Stromal cell of bone marrow (primary cell): ENCODE measurements around the gene PKHD1.

ENCODE experiments used
- DNase-seq: peaks from one replicate; pipeline ENCODE4 v3.0.0-alpha.2; 2012; ENCODE audit warnings: low read depth

Gene PKHD1

DNA sequence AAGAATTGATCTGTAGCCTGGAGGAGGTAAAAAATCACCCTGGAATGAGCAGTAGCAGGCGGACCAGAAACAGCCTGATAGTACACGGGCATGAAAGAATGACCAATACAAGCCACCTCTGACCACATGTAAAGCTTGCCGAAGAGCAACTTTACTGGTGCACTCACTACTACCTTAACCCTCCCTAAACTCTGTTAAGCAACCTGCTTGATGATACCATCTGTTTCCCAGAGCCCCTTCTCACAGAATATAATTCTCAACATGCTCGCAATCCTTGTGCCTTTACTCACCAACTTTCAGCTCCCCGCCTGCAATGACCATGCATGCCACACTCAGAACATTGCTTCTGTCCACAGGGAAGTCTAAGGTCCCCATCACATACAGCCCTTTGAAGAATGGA, 296.5 kb downstream of the PKHD1 start:
- no peak for DNase-seq

DNA sequence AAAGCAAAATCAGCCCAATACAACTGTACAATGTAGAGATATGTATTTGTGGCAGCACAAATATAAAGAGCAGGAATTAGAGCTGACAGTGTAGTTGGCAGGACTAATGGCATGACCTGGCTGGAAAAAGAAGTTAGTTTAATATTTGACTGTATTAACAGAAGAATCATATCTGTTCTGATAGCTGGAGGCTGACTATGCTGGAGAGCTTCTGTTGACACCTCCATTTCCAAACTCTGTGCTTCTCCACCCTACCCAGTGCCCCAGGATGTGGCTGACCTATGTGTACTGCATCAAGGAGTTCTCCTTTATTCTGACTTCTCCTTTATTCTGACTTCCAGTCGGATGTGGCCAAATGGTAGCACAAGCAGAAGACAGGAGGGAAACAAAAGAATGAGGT, 299.3 kb downstream of the PKHD1 start:
- DNase-seq = no peak

DNA sequence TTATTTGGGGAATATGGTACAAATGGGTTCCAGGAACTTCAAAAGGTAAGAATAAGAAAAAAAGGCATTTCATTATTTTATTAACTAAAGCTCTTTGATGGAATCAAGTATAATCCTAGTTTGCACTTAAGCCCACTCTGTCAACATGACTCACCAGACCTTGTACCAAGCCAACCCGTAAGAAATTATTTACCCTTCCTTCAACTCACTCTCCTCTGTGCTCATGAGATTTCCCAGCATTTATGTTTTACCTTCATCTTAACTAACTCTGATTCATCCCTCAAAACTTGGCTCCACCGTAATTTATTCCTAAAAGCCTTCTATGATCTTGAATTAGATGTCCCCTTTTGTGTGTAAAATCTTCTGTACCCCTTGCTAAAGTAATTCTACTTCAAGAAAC, 308.7 kb downstream of the PKHD1 start:
- DNase-seq = no peak

DNA sequence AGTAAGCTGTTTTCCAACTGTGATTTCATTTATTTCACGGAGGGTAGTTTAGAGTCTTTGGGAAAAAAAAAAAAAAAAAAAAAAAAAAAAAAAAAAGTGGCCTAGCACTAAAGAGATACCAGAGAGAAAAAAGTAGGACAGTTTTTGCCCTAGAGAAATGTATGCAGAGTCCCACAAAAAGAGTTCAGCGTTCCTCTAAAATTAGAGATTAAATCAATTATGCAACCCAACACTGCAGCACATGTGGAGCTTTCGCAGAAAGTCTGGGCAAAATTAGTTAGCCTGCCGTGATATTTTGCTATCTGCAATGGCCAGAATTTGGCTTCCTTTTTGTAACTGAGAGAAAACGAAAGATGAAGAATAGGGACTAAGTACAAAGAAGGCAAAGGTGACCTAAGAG, 309.8 kb downstream of the PKHD1 start:
- no peak for DNase-seq

DNA sequence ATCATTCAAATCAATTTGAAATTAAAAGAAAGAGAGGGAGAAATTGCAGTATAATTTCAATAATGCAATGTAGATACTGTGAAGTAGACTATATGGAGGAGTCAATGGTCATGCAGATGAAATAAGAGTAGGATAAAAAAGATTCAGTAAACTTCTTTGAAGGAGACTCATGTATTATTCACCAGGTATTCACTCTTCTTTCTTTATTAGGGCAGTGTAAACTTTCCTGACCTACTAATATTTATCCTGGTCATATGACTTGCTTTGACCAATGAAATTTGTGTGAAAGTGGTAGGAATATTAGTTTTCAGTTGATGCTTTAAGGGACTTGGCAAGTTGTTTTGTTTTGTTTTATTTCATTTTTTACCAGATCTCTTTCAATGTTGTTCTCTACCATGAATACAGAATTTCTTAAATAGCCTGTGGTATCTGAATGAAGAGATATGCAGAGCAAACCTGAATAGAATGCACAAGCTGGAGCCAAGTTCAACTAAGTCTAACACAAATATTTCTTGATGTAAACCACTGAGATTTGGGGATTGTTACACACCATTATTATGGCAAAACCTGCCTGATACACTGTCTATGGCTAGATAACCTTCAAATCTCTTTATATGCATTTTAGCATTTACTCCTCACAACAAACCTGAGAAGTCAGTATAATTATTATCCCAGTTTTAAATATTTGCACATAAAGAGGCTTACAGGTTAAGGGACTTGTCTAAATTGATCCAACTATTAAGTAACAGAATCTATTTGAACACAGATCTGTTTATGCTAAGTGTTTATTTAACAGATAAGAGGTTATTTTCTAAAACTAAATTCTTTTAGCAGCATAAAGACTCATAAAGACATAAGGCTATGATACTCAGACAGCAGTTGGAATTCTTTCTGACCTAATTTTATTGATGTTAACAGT, 311.2 kb downstream of the PKHD1 start:
- no peak for DNase-seq

DNA sequence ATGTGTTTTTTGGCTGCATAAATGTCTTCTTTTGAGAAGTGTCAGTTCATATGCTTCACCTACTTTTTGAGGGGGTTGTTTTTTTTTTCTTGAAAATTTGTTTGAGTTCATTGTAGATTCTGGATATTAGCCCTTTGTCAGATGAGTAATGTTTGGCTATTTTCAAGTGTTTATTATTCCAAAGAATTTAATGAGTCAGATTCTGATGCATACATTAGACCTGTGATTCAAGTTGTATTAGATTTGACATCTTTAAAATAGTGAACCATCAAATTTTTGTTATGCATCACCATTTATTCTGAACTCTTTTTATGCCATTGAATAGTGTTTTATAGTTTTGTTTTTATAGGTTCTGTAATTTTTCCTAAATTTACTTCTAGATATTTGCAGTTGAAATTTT, 319.3 kb downstream of the PKHD1 start:
- no peak for DNase-seq

DNA sequence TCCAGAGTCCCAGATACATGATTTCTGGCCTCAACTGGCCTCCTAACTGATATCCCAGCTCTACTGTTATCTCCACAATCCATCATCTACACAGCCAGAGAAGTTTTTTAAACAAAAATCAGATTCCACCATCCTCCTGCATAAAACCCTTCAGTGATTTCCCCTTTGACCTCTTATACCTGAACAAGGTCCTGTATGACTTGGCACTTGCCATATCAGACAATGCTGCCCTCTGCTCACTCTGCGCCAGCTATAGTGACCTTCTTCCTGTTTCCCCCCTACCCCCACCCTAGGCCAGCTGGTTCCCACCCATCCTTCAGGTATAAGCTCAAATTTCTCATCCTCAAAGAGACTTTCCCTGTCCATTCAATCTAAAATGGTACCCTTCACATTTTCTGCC, 322.2 kb downstream of the PKHD1 start:
- no peak for DNase-seq

DNA sequence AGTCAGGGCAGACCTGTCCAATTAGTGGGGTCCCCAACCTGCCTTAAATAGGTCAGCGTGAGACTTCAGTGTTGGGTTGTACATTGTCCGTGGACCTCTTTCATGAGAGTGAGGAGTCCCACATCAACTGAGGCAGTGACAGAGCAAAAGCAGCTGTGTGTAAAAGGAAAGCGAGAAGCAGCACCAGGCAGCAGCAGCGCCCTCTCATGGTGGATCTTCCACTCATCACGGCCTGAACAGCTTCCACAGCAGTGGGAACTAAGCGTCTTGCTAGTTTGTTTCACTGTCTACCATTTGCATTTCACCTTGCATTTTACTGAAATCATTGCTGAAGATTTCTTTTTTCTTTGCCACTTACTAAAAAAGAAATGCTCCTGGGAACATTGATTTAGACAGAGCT, 333.8 kb downstream of the PKHD1 start:
- DNase-seq = no peak

DNA sequence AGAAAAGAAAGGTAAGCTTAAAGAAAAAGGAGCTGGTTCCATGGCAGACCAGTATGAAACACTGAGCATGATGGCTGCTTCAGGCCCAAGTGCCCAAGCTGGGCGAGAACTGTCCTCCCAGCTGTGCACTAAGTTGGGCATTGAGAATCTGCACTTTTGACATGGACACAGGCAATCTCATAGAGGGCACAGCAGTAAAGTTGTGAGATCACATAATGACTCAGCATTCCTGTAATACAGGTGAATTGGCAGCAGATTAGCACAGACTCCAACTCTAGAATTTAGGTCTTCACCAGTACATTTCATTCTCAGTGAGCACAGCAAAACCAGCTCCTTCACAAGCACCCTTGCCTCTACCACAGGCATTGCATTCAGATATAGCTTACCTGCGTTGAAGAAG, 343.4 kb downstream of the PKHD1 start:
- DNase-seq = no peak

DNA sequence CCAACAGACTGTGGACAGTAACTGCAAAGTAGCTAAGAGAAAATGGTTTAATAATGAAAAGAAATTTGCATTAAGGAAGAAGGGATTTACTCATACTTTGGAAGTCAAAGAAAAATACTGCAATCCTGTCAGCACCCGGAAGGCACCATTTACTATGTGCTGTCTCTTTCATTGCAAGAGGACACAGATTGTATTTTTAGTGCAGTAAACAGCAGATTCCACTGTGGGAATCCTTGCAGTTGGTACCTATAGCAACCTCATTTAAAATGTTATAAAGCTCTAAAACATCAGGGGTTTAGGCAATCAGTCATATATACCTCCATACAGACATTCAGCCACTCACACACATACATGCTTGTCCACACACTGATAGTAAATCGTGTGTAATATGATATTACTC, 346.8 kb downstream of the PKHD1 start:
- no peak for DNase-seq

DNA sequence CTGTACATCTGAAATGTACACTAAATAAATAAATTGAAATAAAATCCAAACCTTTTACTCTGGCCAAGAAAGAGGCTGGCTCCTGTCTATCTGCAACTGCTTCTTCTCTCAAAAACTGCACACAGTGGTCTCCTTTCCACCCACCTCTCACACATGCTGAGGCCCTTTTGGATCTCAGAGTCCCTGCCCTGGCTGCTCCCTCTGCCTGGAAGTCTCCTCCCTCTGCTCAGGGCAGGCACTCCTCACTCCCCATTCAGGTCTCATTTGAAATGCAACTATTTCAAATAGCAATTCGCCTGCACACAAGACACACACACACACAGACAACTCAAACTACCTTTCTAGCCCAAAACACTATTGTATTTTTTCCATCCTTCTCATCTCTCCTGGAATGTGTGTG, 348.8 kb downstream of the PKHD1 start:
- no peak for DNase-seq

DNA sequence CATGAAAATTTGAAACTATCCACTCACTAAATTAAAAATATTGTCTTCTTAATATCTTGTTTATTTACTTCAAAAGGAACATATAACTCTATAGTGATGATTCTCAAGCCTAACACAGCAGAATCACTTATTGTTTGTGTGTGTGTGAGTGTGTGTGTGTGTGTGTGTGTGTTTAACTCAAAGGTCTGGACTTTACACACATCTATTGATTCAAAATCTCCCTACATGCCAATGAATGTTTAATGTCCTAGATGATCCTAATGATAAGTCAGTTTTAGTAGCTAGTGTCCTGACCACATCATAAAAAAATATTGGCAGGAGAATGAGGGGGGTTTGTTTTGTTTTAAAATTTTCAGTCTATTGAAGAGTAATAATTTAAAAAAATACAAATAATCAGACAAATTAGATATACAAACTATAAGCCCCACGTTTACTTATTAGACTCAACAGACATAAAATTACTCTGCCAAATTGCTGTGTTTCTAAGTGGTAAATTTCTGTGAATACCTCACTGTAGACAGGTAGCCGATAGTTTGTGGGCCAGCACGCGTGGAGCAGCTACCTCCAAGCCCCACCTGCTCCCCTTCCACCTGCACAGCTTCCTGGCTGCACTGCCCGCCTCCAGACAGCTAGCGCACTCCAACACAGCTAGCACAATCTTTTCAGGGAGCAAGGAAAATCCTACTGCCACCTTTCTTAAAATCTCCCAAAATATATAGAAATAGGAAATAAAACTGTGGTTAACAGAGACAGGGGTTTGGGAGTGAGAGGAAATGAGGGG, 349.6 kb downstream of the PKHD1 start:
- DNase-seq = no peak

DNA sequence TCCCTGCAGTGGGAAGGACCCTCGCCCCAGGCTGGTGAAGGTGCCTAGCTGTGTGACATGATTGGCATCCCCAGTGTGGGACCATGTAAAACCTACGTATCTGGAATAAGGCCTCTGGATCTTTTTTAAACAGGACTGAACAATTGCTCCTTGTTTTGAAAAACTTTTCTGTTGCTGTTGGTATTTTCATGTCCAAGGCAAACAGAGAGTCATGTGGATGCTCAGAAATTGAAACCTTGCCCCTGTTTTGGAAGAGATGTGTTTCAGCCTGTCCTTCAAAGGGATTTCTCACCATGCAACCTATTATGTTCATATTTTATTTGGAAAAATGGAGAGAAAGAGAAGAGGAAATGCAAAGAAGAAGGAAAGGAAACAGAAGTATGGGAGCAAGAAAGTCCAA, 362.3 kb downstream of the PKHD1 start:
- no peak for DNase-seq

DNA sequence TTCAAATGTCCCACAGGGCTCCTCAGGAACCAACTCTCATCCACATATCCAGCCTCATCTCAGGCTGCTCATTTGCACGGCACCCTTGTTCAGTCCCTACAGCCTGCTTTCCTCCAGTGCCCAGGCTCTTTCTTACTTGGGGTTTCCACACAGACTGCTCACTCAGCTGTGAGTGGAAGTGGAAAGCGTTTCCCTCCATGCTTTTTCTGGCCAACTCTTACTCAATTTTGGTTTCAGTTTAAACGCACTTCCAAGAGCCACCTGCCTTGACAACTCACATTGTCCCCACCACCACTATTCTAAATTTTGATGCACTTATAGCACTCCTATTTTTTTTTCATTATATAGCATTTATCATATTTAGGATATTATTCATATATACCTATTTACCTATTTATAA, 367.1 kb downstream of the PKHD1 start:
- no peak for DNase-seq

DNA sequence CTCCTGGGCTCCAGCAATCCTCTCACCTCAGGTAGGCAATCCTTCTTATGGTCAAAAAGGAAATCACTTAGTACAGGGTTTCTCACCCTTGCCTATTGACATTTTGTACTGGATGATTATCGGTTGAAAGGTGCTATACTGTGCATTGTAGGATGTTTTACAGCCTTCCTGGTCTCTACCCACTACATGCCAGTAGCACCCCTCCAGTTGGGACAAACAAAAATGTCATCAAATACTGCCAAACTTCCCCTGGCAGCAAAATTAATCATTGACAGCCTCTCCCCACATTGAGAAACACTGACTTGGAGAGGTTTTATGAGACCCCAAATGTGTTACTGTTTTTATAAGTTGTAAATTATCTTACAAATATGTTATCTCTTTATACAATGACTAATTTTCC, 368.1 kb downstream of the PKHD1 start:
- no peak for DNase-seq

DNA sequence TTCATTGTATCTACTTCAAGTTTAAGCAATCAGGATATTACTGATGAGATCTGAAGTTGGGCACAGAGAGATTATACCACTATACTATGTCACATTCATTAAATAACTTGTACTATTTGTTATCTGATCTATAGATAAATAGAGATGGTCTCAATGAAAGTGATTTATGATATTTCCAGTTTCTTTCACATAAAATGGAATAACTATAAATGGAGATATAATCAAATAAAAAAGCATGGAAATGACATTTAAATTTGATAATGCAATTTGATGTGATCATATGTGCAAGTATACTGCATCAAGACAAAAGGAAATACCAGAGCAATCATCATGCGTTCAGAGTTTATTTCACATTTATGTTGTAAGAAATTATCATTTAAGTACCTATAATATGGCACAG, 368.9 kb downstream of the PKHD1 start:
- no peak for DNase-seq

DNA sequence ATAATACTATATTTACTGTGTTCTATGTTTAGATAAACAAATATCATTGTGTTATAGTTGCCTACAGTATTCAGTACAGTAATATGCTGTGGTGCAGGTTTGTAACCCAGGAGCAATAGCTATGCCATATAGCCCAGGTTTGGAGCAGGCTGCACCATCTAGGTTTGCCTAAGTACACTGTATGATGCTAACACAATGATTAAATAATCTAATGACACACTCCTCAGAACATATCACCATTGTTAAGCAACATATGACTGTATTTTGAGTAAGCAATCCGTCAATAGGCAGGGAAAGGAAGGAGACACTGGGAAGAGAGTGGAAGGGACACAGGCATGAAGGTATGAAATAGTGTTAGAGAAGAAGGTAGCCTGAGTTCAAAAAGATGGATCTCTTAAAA, 369.9 kb downstream of the PKHD1 start:
- no peak for DNase-seq

DNA sequence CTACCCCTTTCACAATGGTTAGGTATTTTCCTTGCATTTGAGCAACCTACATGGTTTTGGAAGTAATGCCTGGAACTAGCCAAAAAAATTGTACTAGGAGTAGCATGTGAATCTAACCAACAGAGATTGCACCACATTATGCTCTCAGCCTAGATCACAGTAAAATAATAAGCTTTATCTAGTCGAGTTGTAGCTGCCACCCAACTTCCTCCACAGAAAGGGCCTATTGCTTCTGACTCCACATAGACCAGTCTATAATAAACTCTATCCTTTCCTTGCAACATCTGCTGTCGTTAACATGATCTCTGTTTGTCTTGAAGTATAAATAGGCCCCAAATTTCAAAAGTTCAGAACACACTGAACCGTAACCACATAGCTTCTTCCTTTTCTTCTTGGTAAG, 375.5 kb downstream of the PKHD1 start:
- DNase-seq = peak; percentile 2

DNA sequence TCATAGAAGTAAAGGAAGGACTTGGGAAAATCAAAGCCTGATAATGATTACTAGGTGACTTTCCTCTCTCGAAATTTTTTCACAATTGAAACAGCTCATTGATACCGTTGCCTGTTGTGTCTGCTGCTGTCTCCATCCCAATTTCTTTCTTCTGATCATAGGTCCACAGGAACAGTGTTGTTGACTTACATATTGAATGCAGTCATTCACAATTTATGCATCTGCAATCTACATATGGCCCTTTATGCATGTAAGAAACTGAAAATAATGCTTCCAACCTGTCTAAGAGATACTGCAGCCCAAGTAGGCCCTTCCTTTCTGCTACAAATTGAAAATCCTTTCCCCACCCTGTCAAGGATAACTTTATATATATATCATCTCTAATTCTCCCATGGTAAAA, 381.3 kb downstream of the PKHD1 start:
- no peak for DNase-seq

DNA sequence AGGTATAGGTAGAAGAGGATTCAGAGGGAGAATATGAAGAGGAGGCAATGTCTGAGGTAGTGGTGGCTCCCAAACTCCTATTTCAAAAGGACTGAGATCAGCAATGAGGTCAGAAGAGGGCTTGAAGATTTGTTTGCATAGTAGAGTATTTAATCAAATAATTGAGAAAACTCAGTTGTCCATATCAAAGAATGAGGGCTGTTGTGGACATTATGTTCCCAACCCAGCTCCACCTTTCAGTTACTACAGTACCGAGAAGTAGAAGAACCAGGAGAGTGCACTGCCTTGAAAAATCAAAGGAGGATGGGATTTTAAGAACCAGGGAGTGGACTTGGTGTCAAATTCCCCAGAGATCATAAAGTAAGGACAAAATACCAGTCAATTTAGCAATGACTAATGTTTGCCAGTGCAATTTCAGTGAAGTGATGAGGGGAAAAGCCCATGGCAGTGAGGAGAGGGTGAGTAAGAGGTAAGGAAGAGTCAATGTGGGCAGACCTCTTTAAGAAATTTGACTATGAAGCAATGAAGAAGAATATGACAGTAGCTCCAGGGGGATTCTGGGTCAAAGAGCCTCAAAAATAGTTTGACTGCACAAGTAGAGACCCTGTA, 382.4 kb downstream of the PKHD1 start:
- no peak for DNase-seq

DNA sequence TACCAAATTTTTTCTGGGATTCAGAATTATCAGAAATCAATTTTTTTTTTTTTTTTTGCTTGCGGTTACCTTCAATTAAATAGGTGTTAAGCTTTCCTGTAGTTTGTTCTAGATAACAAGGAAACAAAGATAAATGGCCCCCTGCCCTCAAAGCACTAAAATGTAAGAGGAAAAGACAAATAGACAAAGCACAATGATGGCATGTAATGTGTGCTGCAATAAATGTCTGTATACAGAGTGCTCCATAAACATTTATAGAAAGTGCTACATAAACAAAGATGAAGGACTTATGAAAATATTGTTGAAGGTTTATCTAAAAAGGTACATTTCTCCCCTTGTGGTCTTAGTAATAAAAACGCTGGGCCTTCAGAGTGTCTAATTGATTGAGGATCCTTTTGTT, 384.6 kb downstream of the PKHD1 start:
- no peak for DNase-seq

DNA sequence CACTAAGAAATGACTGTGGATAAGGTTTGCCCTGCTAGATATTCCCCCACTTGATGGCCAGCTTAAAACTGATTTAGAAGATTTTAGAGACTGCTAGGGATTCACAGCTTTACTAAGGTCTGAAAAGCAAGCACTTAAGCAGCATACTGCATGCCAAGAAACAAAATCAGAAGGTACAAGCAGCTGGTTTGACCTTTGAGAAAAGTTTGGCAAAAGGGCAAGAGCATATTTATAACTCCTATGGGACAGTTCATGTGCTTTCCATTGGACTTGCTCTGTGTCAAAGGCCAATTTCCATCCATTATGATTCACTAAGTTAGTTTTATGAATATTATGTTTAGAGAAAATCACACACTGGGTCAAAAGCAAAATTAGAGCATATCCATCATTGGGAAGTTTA, 402.8 kb downstream of the PKHD1 start:
- DNase-seq = peak; percentile 5

DNA sequence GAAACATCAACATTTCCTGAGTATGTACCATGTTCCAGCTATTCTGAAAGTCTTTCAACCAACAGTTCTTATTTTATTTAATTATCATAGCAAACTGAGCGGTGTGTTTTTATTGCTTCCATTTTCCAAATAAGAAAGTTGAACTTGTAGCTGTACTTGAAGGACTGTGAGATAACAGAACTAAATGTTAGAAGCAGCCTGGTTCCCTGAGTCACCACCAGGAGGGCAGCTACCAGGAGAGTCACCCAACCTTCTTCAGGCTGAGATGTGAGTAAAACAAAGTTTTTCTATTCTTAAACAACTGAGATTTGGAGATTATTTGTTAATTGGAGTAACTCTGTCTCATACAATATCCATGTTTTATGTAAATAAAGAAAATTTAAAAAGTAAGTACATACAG, 403.4 kb downstream of the PKHD1 start:
- no peak for DNase-seq
